Epithelial cell of proximal tubule (primary cell): Measurements from ENCODE around the gene PLA2G5. TPM values are rescaled to one million over a fixed set of nuclear protein-coding genes. Genes with fewer than 3 reads are reported as not detected.

ENCODE experiments used
- DNase-seq: peaks from one replicate; pipeline ENCODE4 v3.0.0-alpha.2; 2011; ENCODE audit warnings: low read depth
- H3K4me3 ChIP-seq: 2 replicates; pipeline ENCODE4 v1.5.1; 2011; ENCODE audit warnings: low read depth, mild to moderate bottlenecking, low read length
- CTCF ChIP-seq: conservative IDR thresholded peaks from 2 replicates; pipeline ENCODE4 v1.5.1; 2012; ENCODE audit warnings: low read depth, mild to moderate bottlenecking, low read length
- total RNA-seq: library from RNA; depleted of rRNA; stranded (reverse); fragments of >200 nt; gene quantifications from 2 replicates; pipeline ENCODE4 v1.2.3, GENCODE V29; 2015

Gene PLA2G5
- total RNA-seq, 1 donor from 2014 or later, result not detected

GRCh38 chr1:20112279-20113000, 42.4 kb downstream of the PLA2G5 start:
- no peak overlapping the region for H3K4me3 ChIP-seq
- no peak for TF ChIP-seq CTCF
- no peak for DNase-seq

- TF ChIP-seq CTCF, result no peak
- no peak for DNase-seq
- H3K4me3 ChIP-seq, result no peak overlapping the region
Observed at GRCh38 chr1:20114021-20114648, 44.1 kb downstream of the PLA2G5 start.

DNA sequence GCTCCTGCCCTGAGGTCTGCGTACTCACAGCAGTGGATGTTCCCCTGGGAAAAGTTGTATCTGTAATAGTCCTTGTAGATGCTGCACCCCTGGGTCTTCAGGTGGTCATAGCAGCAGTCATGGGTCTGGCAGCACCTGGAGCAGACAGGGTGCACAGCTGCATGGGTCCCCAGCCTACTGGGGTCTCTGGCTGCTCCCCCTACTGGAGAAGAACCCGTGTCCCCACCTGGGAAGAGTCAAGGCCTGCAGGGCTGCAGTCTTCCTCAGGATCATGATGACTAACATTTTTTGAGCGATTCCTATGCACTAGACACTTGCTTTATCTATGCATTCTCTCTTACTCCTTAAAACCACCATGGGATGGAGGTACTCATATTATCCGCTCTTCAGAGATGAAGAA, 45.5 kb downstream of the PLA2G5 start:
- no peak for TF ChIP-seq CTCF
- DNase-seq, result no peak
- no peak overlapping the region for H3K4me3 ChIP-seq

GRCh38 chr1:20115916-20116315, 45.9 kb downstream of the PLA2G5 start:
- no peak overlapping the region for H3K4me3 ChIP-seq
- no peak for TF ChIP-seq CTCF
- no peak for DNase-seq

DNA sequence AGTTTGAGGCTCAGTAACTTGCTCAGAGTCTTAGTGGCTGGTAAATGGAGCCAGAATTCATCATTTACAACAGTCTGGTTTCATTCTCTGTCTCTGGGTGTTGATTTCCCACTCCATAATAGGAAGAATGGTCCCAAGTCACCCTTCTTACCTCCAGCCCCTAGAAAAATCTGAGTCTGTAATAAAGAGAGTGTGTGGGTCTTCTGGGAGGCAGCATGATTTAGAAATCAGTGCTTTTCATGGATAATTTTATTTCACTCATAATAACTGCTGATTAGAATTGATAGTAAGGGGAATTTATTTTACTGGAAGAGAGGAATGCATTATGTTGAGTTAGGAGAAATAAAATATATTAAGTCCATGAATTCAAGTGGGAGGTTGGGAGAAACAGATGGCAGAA, 47.2 kb downstream of the PLA2G5 start:
- TF ChIP-seq CTCF, result no peak
- no peak for DNase-seq
- H3K4me3 ChIP-seq, result no peak overlapping the region

- no peak for TF ChIP-seq CTCF
- H3K4me3 ChIP-seq, result no peak within 1 kb of the TSS
- no peak for DNase-seq
Observed at GRCh38 chr1:20119347-20119746, 49.4 kb downstream of the PLA2G5 start, which contains the start of gene PLA2G2D. Gene PLA2G2D (minus strand): TSS chr1:20119536. CDS start chr1:20119498, 38 bp downstream.
